ENCODE results near the gene KCNJ16. TPM values are rescaled to one million over a fixed set of nuclear protein-coding genes. Genes with fewer than 3 reads are reported as not detected.

The KCNJ16 gene
- total and polyA plus RNA-seq, 9 of the 15 experiments (the other 6 are each of a cell fraction or from before 2014, with no cell fraction given): 0.01 to 0.75 (median 0.07) TPM; not detected in 4

DNA sequence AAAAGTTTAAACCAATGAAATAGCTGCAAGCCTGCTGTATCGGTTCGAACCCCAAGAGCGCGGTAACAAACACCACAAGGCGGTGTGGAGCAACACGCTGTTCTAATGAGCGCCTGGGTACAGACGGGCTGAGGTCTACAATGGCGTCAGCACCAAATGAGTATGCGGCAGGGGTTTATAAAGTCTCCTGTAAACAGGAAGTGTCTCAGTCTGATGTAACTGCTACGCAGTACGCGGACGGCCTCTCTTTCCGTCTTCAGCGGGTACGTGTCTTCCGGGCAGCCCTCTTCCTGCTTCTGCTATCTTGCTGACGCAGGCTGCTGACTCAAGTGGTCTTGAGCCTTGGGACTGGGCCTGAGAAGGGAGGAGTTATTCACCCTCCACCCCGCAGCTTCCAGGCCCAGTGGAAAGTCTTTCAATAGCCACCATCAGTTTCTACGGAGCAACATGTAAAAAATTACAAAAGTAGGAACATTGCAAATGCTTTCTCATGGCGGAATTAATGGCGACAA lies 53.8 kb downstream of the KCNJ16 start (continued):
- TF ChIP-seq PHF8 (IDR thresholded peaks at IDR 0.05; ENCODE audit: borderline replicate concordance, low read length) (peak; percentile 52; the same call in 1 of the 2 replicates), CAMTA2 (CRISPR knock-in tag; conservative IDR thresholded peaks at IDR 0.05) (no peak), TCF7 (IDR thresholded peaks at IDR 0.05; ENCODE audit: borderline replicate concordance) (no peak), SMARCB1 (IDR thresholded peaks at IDR 0.05; ENCODE audit: insufficient read length, low read depth) (no peak), TSHZ1 (CRISPR knock-in tag; IDR thresholded peaks at IDR 0.05) (no peak), TAF1 (IDR thresholded peaks at IDR 0.05; ENCODE audit: control insufficient read depth, extremely low read depth, insufficient read depth, low read length, severe bottlenecking) (peak; percentile 86), ZBTB40 (IDR thresholded peaks at IDR 0.05) (peak; percentile 92), ZBTB40 (CRISPR knock-in tag; IDR thresholded peaks at IDR 0.05) (no peak), BRD9 (IDR thresholded peaks at IDR 0.05; ENCODE audit: low read depth, partially characterized antibody) (no peak), ETV6 (IDR thresholded peaks at IDR 0.05; ENCODE audit: borderline replicate concordance in 1 of 2, low read depth in 2 of 2, low read length in 1 of 2) (no peak; a peak in 1 of 4 replicates), ETV6 (CRISPR knock-in tag; IDR thresholded peaks at IDR 0.05; ENCODE audit: borderline replicate concordance) (no peak), PREB (CRISPR knock-in tag; IDR thresholded peaks at IDR 0.05) (no peak)
- TF ChIP-seq, protein P1, sequence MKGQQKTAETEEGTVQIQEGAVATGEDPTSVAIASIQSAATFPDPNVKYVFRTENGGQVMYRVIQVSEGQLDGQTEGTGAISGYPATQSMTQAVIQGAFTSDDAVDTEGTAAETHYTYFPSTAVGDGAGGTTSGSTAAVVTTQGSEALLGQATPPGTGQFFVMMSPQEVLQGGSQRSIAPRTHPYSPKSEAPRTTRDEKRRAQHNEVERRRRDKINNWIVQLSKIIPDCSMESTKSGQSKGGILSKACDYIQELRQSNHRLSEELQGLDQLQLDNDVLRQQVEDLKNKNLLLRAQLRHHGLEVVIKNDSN (CRISPR knock-in tag; IDR thresholded peaks at IDR 0.05): no peak
